GM12878 (cell line): ENCODE data around the gene ELMO2. TPM values are rescaled to one million over a fixed set of nuclear protein-coding genes. Genes with fewer than 3 reads are reported as not detected.

ENCODE experiments used
- ATAC-seq: fragments of 200-7000 bp; cut with Tn5 transposase; 3 replicates; pipeline ENCODE4 v1.9.1; 2020; ENCODE audit warnings: mild to moderate bottlenecking, moderate library complexity
- BruUV-seq: library from RNA; stranded (reverse); fragments of 400-500 nt; replicated peaks from 2 replicates; lab custom pipeline; 2021; lab: Mats Ljungman, UMichigan
- CTCF ChIA-PET: fragments of 300-600 bp; sonication (Branson Sonifier 250); formaldehyde crosslinking; extraction: SDS; loops from one replicate; lab custom pipeline; 2021; ENCODE audit warnings: inconsistent platforms; lab: Yijun Ruan, JAX
- POLR2A ChIA-PET: fragments of 350-600 bp; formaldehyde crosslinking; extraction: SDS; loops from one replicate; lab custom pipeline; 2021; ENCODE audit warnings: inconsistent platforms; lab: Charles Lee
- RAD21 ChIA-PET: fragments of 300-600 bp; sonication (Branson Sonifier 250); formaldehyde crosslinking; loops from one replicate; lab custom pipeline; 2023; ENCODE audit warnings: antibody characterized with exemption; ENCODE audit not compliant: unreplicated experiment; lab: Charles Lee
- SMC1A ChIA-PET: fragments of 300-600 bp; sonication (Branson Sonifier 250); formaldehyde crosslinking; loops from one replicate; lab custom pipeline; 2023; ENCODE audit not compliant: unreplicated experiment, uncharacterized antibody; lab: Charles Lee
- DNase-seq: peaks from one replicate; pipeline ENCODE4 v3.0.0-alpha.2; 2011; ENCODE audit warnings: low read depth, low spot score
- FAIRE-seq: peaks from 3 replicates; lab custom pipeline; 2011; peaks lifted over from hg19 to GRCh38; lab: Jason Lieb, UNC
- H2AFZ ChIP-seq: 2 replicates; pipeline ENCODE4 v1.6.0; 2011; ENCODE audit warnings: low read depth, low read length, control low read depth; ENCODE audit not compliant: control insufficient read depth
- H3K27ac ChIP-seq: 2 replicates; pipeline ENCODE4 v1.5.1; 2011; ENCODE audit warnings: control low read depth; ENCODE audit not compliant: control insufficient read depth, insufficient read depth
- H3K27me3 ChIP-seq, 2 experiments: replicated peaks in 1 of 2; 2 replicates each; pipeline versions ENCODE4 v1.6.0 to v1.6.1; 2011; ENCODE audit warnings: low read length in 1 of 2; ENCODE audit not compliant: control insufficient read depth in 2 of 2, insufficient read depth in 2 of 2
- H3K36me3 ChIP-seq, 2 experiments: 2 replicates each; pipeline ENCODE4 v1.5.1; 2011; ENCODE audit warnings: low read length in 1 of 2; ENCODE audit not compliant: control insufficient read depth in 2 of 2, insufficient read depth in 2 of 2
- H3K4me1 ChIP-seq: 2 replicates; pipeline ENCODE4 v1.6.1; 2011; ENCODE audit warnings: mild to moderate bottlenecking, low read length, moderate library complexity, mixed read lengths; ENCODE audit not compliant: control insufficient read depth, insufficient read depth
- H3K4me2 ChIP-seq: 2 replicates; pipeline ENCODE4 v1.6.0; 2011; ENCODE audit warnings: control low read depth; ENCODE audit not compliant: control insufficient read depth, insufficient read depth
- H3K4me3 ChIP-seq: fragments of 200-600 bp; sonication (generic); 2 replicates; pipeline ENCODE4 v1.5.1; 2016
- H3K79me2 ChIP-seq: 2 replicates; pipeline ENCODE4 v1.6.0; 2011; ENCODE audit warnings: low read length; ENCODE audit not compliant: control insufficient read depth, insufficient read depth
- H3K9ac ChIP-seq: 2 replicates; pipeline ENCODE4 v1.8.0; 2011; ENCODE audit warnings: low read length, control low read depth, mixed read lengths; ENCODE audit not compliant: control insufficient read depth, insufficient read depth
- H3K9me3 ChIP-seq: replicated peaks from 3 replicates; pipeline ENCODE4 v1.5.1; 2011; ENCODE audit warnings: mild to moderate bottlenecking, low read length; ENCODE audit not compliant: control insufficient read depth, insufficient read depth
- H4K20me1 ChIP-seq: 2 replicates; pipeline ENCODE4 v1.6.0; 2011; ENCODE audit not compliant: control insufficient read depth, insufficient read depth
- CHD1 ChIP-seq: IDR thresholded peaks from 2 replicates; pipeline ENCODE4 v1.6.1; 2012; ENCODE audit warnings: low read depth, low read length, improper control_type of control experiment
- ESRRA ChIP-seq: IDR thresholded peaks from 2 replicates; pipeline ENCODE4 v1.6.1; 2012; ENCODE audit warnings: mild to moderate bottlenecking, low read length, improper control_type of control experiment
- GATAD2B ChIP-seq: fragments of 450-650 bp; conservative IDR thresholded peaks from 2 replicates; pipeline ENCODE4 v1.6.1; 2017; ENCODE audit warnings: low read depth, mild to moderate bottlenecking, moderate library complexity
- HDGF ChIP-seq: fragments of 450-650 bp; IDR thresholded peaks from 2 replicates; pipeline ENCODE4 v1.6.1; 2016; ENCODE audit warnings: antibody characterized with exemption
- NFYA ChIP-seq: IDR thresholded peaks from 2 replicates; pipeline ENCODE4 v1.6.1; 2011; ENCODE audit warnings: low read depth, mild to moderate bottlenecking, low read length, improper control_type of control experiment, borderline replicate concordance
- SIX5 ChIP-seq: IDR thresholded peaks from 2 replicates; pipeline ENCODE4 v1.6.1; 2011; ENCODE audit warnings: mild to moderate bottlenecking, low read depth, low read length, moderate library complexity; ENCODE audit not compliant: severe bottlenecking
- SRF ChIP-seq, 2 experiments: IDR thresholded peaks; 2 replicates each; pipeline ENCODE4 v1.6.1; 2011; ENCODE audit warnings: low read depth in 2 of 2, low read length in 2 of 2, mild to moderate bottlenecking in 1 of 2, moderate library complexity in 1 of 2
- STAT3 ChIP-seq: IDR thresholded peaks from 2 replicates; pipeline ENCODE4 v1.6.1; 2011; ENCODE audit warnings: low read depth, low read length, improper control_type of control experiment
- TCF7 ChIP-seq: IDR thresholded peaks from 2 replicates; pipeline ENCODE4 v1.6.1; 2014; ENCODE audit warnings: antibody characterized with exemption, borderline replicate concordance
- USF1 ChIP-seq: IDR thresholded peaks from 2 replicates; pipeline ENCODE4 v1.6.1; 2011; ENCODE audit warnings: borderline replicate concordance, low read depth, mild to moderate bottlenecking, moderate library complexity, mixed read lengths, low read length; ENCODE audit not compliant: insufficient read depth; ENCODE audit errors: extremely low read length
- USF2 ChIP-seq: IDR thresholded peaks from 2 replicates; pipeline ENCODE4 v1.6.1; 2011; ENCODE audit warnings: low read depth, low read length, improper control_type of control experiment, borderline replicate concordance
- WGBS: methylation state at CpG from one replicate; pipeline ENCODE4 v1.1.6; 2016; ENCODE audit warnings: low lambda C conversion rate; ENCODE audit not compliant: insufficient replicate concordance, insufficient coverage; ENCODE audit errors: missing lambda C conversion rate; 5-methylcytosine and 5-hydroxymethylcytosine counted together
- in situ Hi-C: fragments of 300-500 bp; cut with MboI; formaldehyde crosslinking; loops from 9 replicates; pipeline ENCODE4 v1.14.3; 2018; ENCODE audit warnings: mixed read lengths
- intact Hi-C: fragments of 100-400 bp; cut with micrococcal nuclease; formaldehyde crosslinking; loops from one replicate; pipeline ENCODE4 v1.14.2; 2022; ENCODE audit not compliant: unreplicated experiment
- polyA plus RNA-seq, 11 experiments: library from polyadenylated mRNA; depleted of rRNA in 4 of 11; unstranded in 6 of 11; stranded (reverse) in 5 of 11; fragments of >200 nt; fragmentation: Nextera tagmentation in 4 of 11; fragmentation: Illumina TruSeq in 1 of 11; extraction: Ambion mirVana in 4 of 11; extraction: Trizol in 1 of 11; gene quantifications; 1 replicate in 1 of 11; 2 replicates in 10 of 11; pipeline versions ENCODE4 v1.2.1 to v1.2.3, GENCODE V29; 2011 to 2016; ENCODE audit warnings: inconsistent platforms in 2 of 11, missing spikeins in 2 of 11, low read depth in 1 of 11
- total RNA-seq, 4 experiments: library from RNA; depleted of rRNA in 3 of 4; stranded (reverse); fragments of >200 nt in 3 of 4; fragmentation: Illumina TruSeq in 1 of 4; extraction: Trizol in 1 of 4; gene quantifications; 2 replicates each; pipeline versions ENCODE4 v1.2.1 to v1.2.3, GENCODE V29; 2013 to 2021
- TF ChIP-seq, protein P1 (sequence below): IDR thresholded peaks from 2 replicates; pipeline ENCODE4 v1.6.1; 2012; ENCODE audit warnings: low read depth, low read length, improper control_type of control experiment
- TF ChIP-seq, protein P2 (sequence below): fragments of 450-650 bp; IDR thresholded peaks from 2 replicates; pipeline ENCODE4 v1.6.1; 2017; ENCODE audit warnings: antibody characterized with exemption, mild to moderate bottlenecking, moderate library complexity
- TF ChIP-seq, protein P3 (sequence below): fragments of 150-350 bp; IDR thresholded peaks from 2 replicates; pipeline ENCODE4 v1.6.1; 2014; ENCODE audit warnings: mild to moderate bottlenecking, low read depth, low read length
- TF ChIP-seq, protein P4 (sequence below): fragments of 150-350 bp; IDR thresholded peaks from 2 replicates; pipeline ENCODE4 v1.6.1; 2016; ENCODE audit warnings: low read depth, low read length

The ELMO2 gene
- total and polyA plus RNA-seq, 10 of the 15 experiments (the other 5 are each of a cell fraction or from before 2014, with no cell fraction given), result 14.2 to 40.2 (median 37.6) TPM

- no peaks in the 10 kb centered on the region for H3K9me3 ChIP-seq
- no peaks in the 10 kb centered on the region for H3K4me1 ChIP-seq
- no peak for DNase-seq
- H3K27ac ChIP-seq, result no peak overlapping the region
- in situ Hi-C loops (no loop called here), intact Hi-C loops (no loop called here)
- no peak for FAIRE-seq
- POLR2A ChIA-PET, result no interaction called here
- CTCF ChIA-PET, result interaction anchor here (0.9 kb wide), 1 partner anchor 1861 kb away, joined by 3 read pairs; no protein-coding TSS in a partner anchor
- H3K9ac ChIP-seq, result no peak overlapping the region
- no peak overlapping the region for H3K4me2 ChIP-seq
- no peak overlapping the region for H3K4me3 ChIP-seq
- SMC1A ChIA-PET, result no interaction called here
- H4K20me1 ChIP-seq, result no peaks in the 10 kb centered on the region
- H3K27me3 ChIP-seq, result peaks cover 0 to 1% of the 10 kb centered on the region in 2 experiments; a peak in 2 of 4 replicates
- no peak for ATAC-seq
- no peak overlapping the region for H2AFZ ChIP-seq
- H3K36me3 ChIP-seq, result no peaks in the 10 kb centered on the region
- BruUV-seq, result no TSS peak
- H3K79me2 ChIP-seq, result no peaks in the 10 kb centered on the region
- 36% methylated on average over 2 of the region's 2 CpGs for WGBS
- RAD21 ChIA-PET, result no interaction called here
- TF ChIP-seq, protein P1, sequence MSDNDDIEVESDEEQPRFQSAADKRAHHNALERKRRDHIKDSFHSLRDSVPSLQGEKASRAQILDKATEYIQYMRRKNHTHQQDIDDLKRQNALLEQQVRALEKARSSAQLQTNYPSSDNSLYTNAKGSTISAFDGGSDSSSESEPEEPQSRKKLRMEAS, result no peak
- TF ChIP-seq CHD1 (no peak), ESRRA (no peak), USF1 (no peak), GATAD2B (no peak), TCF7 (no peak), SIX5 (no peak), USF2 (no peak), HDGF (no peak), NFYA (no peak), SRF (IDR thresholded peaks at IDR 0.05; ENCODE audit: low read depth in 2 of 2, low read length in 2 of 2) (no peak), STAT3 (no peak)
- TF ChIP-seq, protein P2, sequence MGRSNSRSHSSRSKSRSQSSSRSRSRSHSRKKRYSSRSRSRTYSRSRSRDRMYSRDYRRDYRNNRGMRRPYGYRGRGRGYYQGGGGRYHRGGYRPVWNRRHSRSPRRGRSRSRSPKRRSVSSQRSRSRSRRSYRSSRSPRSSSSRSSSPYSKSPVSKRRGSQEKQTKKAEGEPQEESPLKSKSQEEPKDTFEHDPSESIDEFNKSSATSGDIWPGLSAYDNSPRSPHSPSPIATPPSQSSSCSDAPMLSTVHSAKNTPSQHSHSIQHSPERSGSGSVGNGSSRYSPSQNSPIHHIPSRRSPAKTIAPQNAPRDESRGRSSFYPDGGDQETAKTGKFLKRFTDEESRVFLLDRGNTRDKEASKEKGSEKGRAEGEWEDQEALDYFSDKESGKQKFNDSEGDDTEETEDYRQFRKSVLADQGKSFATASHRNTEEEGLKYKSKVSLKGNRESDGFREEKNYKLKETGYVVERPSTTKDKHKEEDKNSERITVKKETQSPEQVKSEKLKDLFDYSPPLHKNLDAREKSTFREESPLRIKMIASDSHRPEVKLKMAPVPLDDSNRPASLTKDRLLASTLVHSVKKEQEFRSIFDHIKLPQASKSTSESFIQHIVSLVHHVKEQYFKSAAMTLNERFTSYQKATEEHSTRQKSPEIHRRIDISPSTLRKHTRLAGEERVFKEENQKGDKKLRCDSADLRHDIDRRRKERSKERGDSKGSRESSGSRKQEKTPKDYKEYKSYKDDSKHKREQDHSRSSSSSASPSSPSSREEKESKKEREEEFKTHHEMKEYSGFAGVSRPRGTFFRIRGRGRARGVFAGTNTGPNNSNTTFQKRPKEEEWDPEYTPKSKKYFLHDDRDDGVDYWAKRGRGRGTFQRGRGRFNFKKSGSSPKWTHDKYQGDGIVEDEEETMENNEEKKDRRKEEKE, result no peak
- TF ChIP-seq, protein P3, sequence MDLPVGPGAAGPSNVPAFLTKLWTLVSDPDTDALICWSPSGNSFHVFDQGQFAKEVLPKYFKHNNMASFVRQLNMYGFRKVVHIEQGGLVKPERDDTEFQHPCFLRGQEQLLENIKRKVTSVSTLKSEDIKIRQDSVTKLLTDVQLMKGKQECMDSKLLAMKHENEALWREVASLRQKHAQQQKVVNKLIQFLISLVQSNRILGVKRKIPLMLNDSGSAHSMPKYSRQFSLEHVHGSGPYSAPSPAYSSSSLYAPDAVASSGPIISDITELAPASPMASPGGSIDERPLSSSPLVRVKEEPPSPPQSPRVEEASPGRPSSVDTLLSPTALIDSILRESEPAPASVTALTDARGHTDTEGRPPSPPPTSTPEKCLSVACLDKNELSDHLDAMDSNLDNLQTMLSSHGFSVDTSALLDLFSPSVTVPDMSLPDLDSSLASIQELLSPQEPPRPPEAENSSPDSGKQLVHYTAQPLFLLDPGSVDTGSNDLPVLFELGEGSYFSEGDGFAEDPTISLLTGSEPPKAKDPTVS, result no peak
- TF ChIP-seq, protein P4, sequence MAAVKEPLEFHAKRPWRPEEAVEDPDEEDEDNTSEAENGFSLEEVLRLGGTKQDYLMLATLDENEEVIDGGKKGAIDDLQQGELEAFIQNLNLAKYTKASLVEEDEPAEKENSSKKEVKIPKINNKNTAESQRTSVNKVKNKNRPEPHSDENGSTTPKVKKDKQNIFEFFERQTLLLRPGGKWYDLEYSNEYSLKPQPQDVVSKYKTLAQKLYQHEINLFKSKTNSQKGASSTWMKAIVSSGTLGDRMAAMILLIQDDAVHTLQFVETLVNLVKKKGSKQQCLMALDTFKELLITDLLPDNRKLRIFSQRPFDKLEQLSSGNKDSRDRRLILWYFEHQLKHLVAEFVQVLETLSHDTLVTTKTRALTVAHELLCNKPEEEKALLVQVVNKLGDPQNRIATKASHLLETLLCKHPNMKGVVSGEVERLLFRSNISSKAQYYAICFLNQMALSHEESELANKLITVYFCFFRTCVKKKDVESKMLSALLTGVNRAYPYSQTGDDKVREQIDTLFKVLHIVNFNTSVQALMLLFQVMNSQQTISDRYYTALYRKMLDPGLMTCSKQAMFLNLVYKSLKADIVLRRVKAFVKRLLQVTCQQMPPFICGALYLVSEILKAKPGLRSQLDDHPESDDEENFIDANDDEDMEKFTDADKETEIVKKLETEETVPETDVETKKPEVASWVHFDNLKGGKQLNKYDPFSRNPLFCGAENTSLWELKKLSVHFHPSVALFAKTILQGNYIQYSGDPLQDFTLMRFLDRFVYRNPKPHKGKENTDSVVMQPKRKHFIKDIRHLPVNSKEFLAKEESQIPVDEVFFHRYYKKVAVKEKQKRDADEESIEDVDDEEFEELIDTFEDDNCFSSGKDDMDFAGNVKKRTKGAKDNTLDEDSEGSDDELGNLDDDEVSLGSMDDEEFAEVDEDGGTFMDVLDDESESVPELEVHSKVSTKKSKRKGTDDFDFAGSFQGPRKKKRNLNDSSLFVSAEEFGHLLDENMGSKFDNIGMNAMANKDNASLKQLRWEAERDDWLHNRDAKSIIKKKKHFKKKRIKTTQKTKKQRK, result no peak
These were observed 10.4 kb upstream of the ELMO2 start for GRCh38 chr20:46416839-46417238.
